Measurements from ENCODE around the gene AP3M1.

Gene AP3M1

DNA sequence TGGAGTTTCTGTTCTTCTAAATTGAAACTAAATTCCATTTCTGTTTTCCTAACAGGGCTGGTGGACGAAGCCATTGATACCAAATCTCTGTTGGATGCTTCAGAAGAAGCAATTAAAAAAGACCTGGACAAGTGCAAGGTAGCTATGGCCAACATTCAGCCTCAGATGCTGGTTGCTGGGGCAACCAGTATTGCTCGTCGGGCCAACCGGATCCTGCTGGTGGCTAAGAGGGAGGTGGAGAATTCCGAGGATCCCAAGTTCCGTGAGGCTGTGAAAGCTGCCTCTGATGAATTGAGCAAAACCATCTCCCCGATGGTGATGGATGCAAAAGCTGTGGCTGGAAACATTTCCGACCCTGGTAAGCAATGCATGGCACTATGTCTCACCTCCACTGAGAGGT is 45.6 kb downstream of the AP3M1 start:
- Mint-ChIP-seq H3K4me1 (no peaks in the 10 kb centered on the region), H3K27ac (no peak overlapping the region), H3K4me3 (no peak overlapping the region), H3K27me3 (no peaks in the 10 kb centered on the region), H3K36me3 (peaks cover 8% of the 10 kb centered on the region), H3K9me3 (no peaks in the 10 kb centered on the region)

DNA sequence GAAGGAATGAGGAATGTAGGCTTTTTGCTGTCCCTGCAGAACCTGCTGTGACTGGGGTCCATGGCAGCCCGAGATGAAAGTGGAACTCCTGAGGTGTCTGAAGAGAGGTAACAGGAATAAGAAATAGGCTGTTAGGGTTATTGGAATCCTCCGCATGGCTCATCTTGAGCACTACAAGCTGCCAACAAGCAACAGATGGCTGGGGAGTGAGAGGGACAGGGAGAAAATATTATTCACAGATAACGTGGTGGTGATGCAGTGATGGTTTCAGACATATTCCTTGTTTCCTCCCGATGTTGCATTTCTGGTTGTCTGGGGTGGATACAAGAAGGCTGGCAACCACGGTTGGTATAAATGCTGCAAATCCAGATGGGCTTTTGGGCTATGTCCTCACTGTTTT is 46.1 kb downstream of the AP3M1 start:
- Mint-ChIP-seq H3K27ac (no peak overlapping the region), H3K9me3 (no peaks in the 10 kb centered on the region), H3K4me1 (no peaks in the 10 kb centered on the region), H3K27me3 (no peaks in the 10 kb centered on the region), H3K36me3 (peaks cover 8% of the 10 kb centered on the region), H3K4me3 (no peak overlapping the region)

DNA sequence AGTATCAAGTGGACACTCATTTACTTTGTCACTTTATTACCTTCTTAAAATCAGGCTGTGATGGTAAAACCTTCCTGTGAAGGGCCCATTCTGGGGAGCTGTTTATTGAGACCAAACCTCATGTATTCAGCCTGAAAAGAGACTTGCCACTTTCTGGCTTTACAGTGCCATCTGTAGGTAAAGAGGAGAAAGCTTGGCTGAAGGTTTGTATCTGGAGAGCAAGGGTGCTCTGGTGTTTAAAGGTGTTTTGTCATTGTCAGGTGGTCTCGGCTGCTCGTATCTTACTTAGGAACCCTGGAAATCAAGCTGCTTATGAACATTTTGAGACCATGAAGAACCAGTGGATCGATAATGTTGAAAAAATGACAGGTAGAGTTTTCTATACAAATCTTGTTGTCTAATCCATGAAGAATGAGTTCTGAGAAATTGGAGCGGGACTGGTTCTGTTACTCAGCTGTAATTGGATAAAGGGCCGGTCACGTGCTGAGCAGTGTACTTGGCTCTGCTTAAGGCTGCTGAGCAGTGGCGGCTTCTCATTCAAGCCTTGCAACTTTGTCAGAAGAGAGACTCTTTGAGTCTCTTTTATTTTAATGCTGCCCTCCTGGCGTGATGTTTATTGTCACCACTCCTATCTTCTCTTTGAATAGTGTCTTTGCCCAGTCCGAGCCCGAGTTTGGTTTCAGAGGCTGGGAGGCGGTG is 46.9 kb downstream of the AP3M1 start:
- Mint-ChIP-seq H3K4me3 (no peak overlapping the region), H3K4me1 (peaks cover 7% of the 10 kb centered on the region), H3K27ac (no peak overlapping the region), H3K27me3 (no peaks in the 10 kb centered on the region), H3K36me3 (peaks cover 8% of the 10 kb centered on the region), H3K9me3 (no peaks in the 10 kb centered on the region)

DNA sequence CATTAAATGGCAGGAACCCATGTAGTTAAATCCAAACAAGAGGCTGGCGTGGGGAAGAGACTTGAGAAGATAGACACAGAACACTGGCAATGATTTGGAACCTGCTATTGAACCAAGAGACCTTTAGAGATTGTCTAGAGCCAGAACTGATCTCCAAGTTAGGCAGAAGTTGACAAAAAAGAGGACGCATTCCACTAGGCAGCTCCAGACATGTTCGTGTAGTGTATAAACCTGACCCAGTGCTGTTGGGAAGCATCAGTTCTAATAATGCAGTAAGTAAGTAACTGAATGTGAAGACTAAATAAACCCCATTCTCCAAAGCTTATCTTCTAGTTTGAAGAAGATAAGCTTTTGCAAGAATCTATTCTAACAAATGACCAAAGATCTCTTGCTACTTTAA is 50.8 kb downstream of the AP3M1 start:
- H3K27ac Mint-ChIP-seq: no peak overlapping the region
- H3K9me3 Mint-ChIP-seq: no peaks in the 10 kb centered on the region
- no peak overlapping the region for H3K4me3 Mint-ChIP-seq
- peaks cover 12% of the 10 kb centered on the region for H3K36me3 Mint-ChIP-seq
- H3K4me1 Mint-ChIP-seq: peaks cover 8% of the 10 kb centered on the region
- H3K27me3 Mint-ChIP-seq: no peaks in the 10 kb centered on the region

DNA sequence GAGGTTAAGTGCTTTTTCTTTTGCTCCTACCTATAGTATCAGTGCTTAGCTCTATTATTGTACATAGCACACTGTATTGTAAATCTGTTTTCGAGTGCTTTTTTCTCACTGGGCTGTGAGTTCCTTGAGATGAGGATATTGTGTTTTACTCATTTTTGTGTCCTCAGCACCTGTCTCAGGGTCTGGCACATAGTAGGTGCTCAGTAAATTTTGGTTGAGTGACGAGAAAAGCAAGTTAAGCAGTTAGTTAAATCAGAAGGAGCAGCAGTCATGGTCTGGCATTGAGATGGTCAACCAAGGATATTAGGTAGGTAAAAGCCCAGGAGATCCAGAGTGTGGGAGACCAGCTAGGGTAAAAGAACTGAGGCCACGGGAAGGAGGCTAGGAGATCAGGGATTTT is 51.2 kb downstream of the AP3M1 start:
- Mint-ChIP-seq H3K27ac (peak overlapping the region; percentile 5), H3K27me3 (no peaks in the 10 kb centered on the region), H3K4me1 (peaks cover 8% of the 10 kb centered on the region), H3K36me3 (peaks cover 13% of the 10 kb centered on the region), H3K4me3 (no peak overlapping the region), H3K9me3 (no peaks in the 10 kb centered on the region)

DNA sequence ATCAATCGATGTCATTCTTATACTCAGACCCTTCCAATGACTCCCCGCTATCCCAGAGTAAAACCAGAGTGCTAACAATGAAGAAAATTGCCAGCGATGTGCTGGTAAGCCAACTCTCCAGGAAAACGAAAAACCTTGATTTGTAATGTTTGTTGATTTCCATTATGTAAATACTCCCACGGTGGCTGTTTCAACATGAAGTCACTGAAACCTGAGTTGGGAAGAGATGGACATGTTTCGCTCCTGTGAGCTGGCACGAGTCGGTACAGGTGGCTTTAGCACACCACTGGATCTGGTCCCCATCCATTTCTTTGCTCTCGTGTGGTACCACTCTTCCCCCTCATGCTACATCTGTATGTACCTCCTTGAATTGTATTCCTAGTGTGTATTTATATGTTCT is 52.9 kb downstream of the AP3M1 start:
- Mint-ChIP-seq H3K36me3 (peaks cover 11% of the 10 kb centered on the region), H3K4me1 (peaks cover 8% of the 10 kb centered on the region), H3K27ac (no peak overlapping the region), H3K4me3 (no peak overlapping the region), H3K9me3 (no peaks in the 10 kb centered on the region), H3K27me3 (no peaks in the 10 kb centered on the region)

DNA sequence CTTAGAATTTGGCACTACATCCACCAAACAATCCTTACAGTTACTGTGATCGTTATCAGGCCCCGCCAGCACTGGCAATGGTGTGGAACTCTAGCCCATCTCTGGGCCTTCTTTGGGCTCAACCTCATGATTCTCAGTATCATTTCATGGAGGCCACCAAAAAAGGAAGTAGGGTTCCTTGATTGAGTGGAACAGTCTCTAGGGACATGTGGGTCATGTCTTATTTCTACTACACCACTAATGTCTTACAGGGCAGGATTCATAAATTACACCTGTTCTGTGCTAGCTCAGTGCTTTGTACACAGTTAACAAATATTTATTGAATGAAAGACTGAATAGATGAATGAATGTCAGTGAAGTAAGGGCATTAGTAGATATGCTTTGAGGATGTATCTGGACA is 53.9 kb downstream of the AP3M1 start:
- Mint-ChIP-seq H3K27ac (no peak overlapping the region), H3K27me3 (no peaks in the 10 kb centered on the region), H3K4me1 (peaks cover 8% of the 10 kb centered on the region), H3K4me3 (no peak overlapping the region), H3K9me3 (no peaks in the 10 kb centered on the region), H3K36me3 (peaks cover 11% of the 10 kb centered on the region)

DNA sequence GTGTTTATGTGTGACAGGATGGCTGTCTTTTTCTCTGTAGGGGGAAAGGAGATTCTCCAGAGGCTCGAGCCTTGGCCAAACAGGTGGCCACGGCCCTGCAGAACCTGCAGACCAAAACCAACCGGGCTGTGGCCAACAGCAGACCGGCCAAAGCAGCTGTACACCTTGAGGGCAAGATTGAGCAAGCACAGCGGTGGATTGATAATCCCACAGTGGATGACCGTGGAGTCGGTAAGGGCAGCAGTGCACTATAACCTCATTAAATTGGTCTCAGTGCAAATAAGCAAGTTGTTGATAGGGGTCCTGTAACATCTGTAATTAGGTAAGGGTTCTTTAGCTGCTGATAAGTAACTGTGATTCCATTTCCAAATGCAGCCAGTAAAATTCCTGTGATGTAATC is 56.4 kb downstream of the AP3M1 start:
- peaks cover 17% of the 10 kb centered on the region for H3K36me3 Mint-ChIP-seq
- no peaks in the 10 kb centered on the region for H3K9me3 Mint-ChIP-seq
- H3K4me3 Mint-ChIP-seq: no peak overlapping the region
- no peaks in the 10 kb centered on the region for H3K27me3 Mint-ChIP-seq
- H3K4me1 Mint-ChIP-seq: peaks cover 6% of the 10 kb centered on the region
- no peak overlapping the region for H3K27ac Mint-ChIP-seq

DNA sequence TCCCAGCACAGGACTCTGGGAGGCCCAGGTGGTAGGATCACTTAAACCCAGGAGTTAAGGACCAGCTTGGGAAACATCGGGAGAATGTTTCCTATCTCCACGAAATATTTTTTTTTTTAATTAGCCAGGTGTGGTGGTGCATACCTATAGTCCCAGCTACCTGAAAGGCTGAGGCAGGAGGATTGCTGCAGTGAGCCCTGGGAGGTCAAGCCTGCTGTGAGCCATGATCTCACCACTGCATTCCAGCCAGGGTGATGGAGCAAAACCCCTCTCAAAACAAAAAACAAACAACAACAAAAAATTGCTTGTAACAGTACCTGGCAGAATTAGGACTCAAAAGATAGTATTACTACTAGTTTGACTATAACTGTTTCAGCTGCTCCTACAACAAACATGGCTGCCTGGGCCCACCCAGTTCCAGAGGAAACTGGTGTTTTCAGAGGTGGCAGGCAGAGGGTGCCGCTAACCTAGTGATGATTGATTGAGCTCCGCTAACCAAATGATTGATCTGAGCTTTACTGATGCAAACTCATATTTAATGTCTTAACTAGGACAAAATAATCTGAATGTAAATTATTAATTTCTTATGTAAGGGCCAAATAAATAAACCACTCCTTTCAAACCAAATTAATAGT is 57.0 kb downstream of the AP3M1 start:
- Mint-ChIP-seq H3K27me3 (no peaks in the 10 kb centered on the region), H3K4me1 (peaks cover under 1% of the 10 kb centered on the region), H3K27ac (no peak overlapping the region), H3K4me3 (no peak overlapping the region), H3K36me3 (peaks cover 17% of the 10 kb centered on the region), H3K9me3 (no peaks in the 10 kb centered on the region)

DNA sequence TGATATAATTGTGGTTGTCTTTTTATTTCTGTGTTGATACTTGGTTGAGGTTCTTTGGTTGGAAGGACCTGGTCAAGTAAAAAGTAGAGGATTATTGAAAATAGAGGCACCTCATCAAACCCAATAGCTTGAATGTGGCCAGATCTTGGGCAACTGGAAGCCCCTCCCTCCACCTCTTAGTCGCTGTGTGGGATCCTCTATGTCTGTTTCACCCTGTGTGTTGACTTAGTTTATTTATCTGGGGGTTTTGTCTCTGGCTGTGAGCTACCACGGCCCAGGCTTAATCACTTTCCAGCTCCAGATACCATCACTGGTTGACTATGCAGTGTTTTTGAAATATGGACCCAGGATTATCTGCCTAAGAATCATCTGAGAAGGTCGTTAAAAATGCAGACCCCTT is 58.3 kb downstream of the AP3M1 start:
- Mint-ChIP-seq H3K36me3 (peaks cover 17% of the 10 kb centered on the region), H3K9me3 (no peaks in the 10 kb centered on the region), H3K27me3 (no peaks in the 10 kb centered on the region), H3K4me3 (no peak overlapping the region), H3K4me1 (no peaks in the 10 kb centered on the region), H3K27ac (no peak overlapping the region)

DNA sequence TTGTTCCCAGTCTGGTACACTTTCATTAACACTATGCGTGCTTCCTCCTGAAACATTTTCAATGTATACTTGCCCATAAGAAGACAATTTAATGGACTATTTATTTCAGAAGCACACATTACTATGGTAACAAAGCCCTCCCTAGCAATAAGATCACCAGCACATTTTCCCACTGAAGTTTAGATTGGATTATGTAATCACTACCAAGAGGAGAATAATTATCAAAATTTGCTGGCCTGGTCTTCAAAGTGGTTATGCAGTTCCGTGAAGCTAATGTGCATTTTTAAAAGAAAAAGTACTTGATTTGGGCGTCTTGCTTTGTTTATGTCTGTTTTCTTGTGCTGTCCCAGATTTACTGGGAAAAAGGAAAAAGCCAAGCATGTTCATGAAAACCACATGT is 61.9 kb downstream of the AP3M1 start:
- Mint-ChIP-seq H3K27ac (no peak overlapping the region), H3K4me3 (no peak overlapping the region), H3K27me3 (no peaks in the 10 kb centered on the region), H3K4me1 (no peaks in the 10 kb centered on the region), H3K36me3 (peaks cover 6% of the 10 kb centered on the region), H3K9me3 (no peaks in the 10 kb centered on the region)

DNA sequence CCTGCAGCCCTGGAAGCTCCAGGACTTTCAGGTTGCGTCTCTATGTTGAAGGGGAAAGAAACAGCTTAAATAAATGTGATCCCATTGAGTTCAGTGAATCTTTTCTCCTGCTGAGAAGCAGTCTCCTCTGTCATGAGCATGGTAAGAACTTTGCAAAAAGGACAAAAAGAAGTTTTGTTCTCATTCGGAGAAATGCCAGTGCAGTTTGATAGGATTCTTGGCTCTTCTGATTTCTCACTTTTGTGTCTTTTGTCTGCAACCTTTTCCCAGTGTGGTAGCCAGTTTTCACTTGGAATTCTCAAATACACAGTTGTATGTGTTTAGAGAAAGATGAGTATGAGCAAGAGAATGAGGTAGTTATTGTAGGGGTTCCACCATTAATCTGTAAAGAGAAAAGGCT is 64.3 kb downstream of the AP3M1 start:
- Mint-ChIP-seq H3K27ac (no peak overlapping the region), H3K4me1 (no peaks in the 10 kb centered on the region), H3K27me3 (no peaks in the 10 kb centered on the region), H3K36me3 (peaks cover 6% of the 10 kb centered on the region), H3K4me3 (no peak overlapping the region), H3K9me3 (no peaks in the 10 kb centered on the region)

DNA sequence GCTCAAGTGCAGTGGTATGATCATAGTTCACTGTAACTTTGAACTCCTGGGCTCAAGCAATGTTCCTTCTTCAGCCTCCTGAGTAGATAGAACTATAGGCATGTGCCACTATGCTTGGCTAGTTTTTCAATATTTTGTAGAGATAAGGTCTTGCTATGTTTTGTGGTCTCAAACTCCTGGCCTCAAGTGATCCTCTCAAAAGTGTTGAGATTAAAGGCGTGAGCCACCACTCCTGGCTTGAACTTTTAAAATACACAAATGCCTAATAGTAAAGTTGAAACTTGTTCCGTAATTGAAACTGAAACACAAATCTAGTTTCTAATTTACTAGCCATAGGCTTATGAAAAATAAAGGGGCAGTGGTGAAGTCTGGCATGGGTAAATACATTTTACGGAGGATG is 65.7 kb downstream of the AP3M1 start:
- Mint-ChIP-seq H3K4me1 (peaks cover 2% of the 10 kb centered on the region), H3K27me3 (no peaks in the 10 kb centered on the region), H3K9me3 (no peaks in the 10 kb centered on the region), H3K4me3 (no peak overlapping the region), H3K27ac (no peak overlapping the region), H3K36me3 (peaks cover under 1% of the 10 kb centered on the region)

DNA sequence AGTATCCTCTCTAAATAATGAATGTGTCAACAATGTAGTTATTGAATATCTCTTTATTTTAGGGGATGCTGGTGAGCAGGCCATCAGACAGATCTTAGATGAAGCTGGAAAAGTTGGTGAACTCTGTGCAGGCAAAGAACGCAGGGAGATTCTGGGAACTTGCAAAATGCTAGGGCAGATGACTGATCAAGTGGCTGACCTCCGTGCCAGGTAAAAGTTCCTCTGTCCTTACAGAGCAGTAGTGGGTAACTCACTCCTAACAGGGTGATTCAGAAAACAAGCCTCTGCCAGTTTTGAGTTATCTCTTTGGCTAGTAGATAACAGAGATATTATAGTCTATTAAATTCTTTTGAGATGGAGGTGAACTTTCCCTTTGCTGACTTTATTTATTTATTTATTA is 67.3 kb downstream of the AP3M1 start:
- Mint-ChIP-seq H3K4me1 (peaks cover 13% of the 10 kb centered on the region), H3K36me3 (no peaks in the 10 kb centered on the region), H3K27me3 (no peaks in the 10 kb centered on the region), H3K4me3 (no peak overlapping the region), H3K27ac (no peak overlapping the region), H3K9me3 (no peaks in the 10 kb centered on the region)

DNA sequence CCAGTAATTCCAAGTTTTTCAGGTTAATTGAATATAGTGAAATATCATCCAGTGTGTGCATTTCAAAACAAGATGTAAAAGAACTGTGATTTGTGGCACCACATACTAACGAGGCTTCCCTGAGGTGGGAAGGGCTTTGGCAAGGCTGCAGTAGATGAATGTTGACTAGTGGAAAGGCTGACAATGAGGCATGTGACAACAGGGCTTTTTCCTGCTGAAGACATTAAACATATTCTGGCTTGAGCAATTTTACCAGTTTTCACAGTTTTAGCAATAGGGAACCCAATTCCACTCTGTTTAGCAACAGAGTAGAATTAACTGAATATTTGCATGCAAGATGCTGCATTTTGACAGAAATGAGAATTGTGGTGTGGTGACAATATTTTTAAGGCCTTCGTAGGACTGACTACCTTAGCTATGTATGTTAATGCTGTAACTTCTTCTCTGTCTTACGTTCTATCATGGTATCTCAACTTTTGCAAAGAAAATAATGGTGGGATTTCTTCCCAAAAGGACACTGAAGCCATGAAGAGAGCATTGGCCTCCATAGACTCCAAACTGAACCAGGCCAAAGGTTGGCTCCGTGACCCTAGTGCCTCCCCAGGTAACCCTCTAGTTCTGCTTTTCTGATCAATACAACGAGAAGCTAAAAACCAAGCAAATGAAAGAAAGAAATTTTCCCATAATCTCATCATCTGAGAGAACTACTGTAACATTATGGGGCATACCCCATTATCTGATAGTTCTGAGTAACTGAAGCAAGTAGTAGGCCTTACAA is 68.5 kb downstream of the AP3M1 start:
- Mint-ChIP-seq H3K4me1 (peaks cover 17% of the 10 kb centered on the region), H3K4me3 (no peak overlapping the region), H3K27me3 (no peaks in the 10 kb centered on the region), H3K9me3 (no peaks in the 10 kb centered on the region), H3K36me3 (no peaks in the 10 kb centered on the region), H3K27ac (no peak overlapping the region)

DNA sequence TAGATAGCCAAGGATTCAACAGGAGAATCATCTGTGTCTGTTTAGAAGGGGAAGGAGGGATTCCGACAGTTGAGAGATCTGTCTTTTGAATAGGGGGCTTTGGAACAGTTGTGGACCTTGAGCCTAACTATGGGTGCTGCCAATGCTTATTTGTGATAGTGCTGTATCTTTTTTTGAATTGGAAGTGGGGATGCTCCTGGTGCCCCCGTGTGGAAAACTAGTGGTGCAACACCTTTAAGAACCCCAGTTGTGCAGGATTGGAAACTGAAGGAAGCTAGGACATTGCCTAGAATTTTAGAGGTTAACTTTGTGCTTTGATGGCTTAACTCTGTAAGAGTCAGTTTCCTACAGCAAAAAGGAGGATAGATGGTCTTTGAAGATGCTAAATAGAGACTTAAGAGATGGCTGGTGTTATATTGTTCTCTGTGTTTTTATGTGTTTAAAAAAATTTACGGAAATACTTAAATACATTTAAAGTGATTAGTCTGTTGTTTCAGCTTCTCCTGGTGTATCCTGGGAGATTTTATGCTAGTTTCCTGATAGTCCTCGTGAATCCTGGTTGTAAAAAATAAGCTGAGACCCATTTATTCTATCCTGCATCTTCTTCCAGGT is 69.3 kb downstream of the AP3M1 start:
- no peak overlapping the region for H3K4me3 Mint-ChIP-seq
- no peaks in the 10 kb centered on the region for H3K27me3 Mint-ChIP-seq
- H3K36me3 Mint-ChIP-seq: no peaks in the 10 kb centered on the region
- no peak overlapping the region for H3K27ac Mint-ChIP-seq
- no peaks in the 10 kb centered on the region for H3K9me3 Mint-ChIP-seq
- peaks cover 17% of the 10 kb centered on the region for H3K4me1 Mint-ChIP-seq
